ENCODE data around the gene FAM107A. TPM values are rescaled to one million over a fixed set of nuclear protein-coding genes. Genes with fewer than 3 reads are reported as not detected.

The FAM107A gene
- total RNA-seq, 4 donors from 2014 or later, result 62.3 to 137 (median 83.3) TPM

DNA sequence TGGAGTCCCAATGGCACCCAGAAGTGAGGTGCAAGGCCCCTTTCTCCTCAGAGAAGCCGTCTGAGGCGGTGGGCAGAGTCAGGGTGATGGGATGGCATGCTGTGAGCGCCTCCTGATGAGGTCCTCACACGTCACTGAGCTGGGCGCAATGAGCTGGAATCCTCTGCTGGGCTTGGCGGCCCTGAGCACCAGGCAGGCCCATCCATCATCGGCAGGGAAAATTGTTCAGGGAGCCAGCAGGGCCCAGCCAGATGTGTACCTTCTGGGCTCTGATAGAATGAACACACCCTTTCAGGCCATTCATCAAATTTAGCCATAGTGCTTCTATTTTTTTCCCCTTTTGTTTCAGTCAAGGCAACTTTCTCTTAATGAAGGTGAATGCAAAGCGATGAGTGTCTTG is 45.7 kb upstream of the FAM107A start:
- H3K27me3 ChIP-seq, result no peaks in the 10 kb centered on the region
- H3K36me3 ChIP-seq, result no peaks in the 10 kb centered on the region
- intact Hi-C loops (cut with DNase I), result no loop called here
- no peak overlapping the region for H3K27ac ChIP-seq
- H3K9me3 ChIP-seq, result no peaks in the 10 kb centered on the region
- no peak overlapping the region for H3K4me3 ChIP-seq (replicated peaks in 1 of 3)
- DNase-seq, result no peak
- TF ChIP-seq, protein P1, sequence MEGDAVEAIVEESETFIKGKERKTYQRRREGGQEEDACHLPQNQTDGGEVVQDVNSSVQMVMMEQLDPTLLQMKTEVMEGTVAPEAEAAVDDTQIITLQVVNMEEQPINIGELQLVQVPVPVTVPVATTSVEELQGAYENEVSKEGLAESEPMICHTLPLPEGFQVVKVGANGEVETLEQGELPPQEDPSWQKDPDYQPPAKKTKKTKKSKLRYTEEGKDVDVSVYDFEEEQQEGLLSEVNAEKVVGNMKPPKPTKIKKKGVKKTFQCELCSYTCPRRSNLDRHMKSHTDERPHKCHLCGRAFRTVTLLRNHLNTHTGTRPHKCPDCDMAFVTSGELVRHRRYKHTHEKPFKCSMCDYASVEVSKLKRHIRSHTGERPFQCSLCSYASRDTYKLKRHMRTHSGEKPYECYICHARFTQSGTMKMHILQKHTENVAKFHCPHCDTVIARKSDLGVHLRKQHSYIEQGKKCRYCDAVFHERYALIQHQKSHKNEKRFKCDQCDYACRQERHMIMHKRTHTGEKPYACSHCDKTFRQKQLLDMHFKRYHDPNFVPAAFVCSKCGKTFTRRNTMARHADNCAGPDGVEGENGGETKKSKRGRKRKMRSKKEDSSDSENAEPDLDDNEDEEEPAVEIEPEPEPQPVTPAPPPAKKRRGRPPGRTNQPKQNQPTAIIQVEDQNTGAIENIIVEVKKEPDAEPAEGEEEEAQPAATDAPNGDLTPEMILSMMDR (IDR thresholded peaks at IDR 0.05), result no peak
- no peak for TF ChIP-seq POLR2A (IDR thresholded peaks at IDR 0.05)
- WGBS, 2 donors, result 96 to 100% methylated on average over 1 to 8 of the region's 8 CpGs
- peaks cover 12% of the 10 kb centered on the region in 2 donors for H3K4me1 ChIP-seq

- intact Hi-C loops (cut with DNase I), result no loop called here
- DNase-seq, result no peak
- H3K27me3 ChIP-seq, result no peaks in the 10 kb centered on the region
- TF ChIP-seq, protein P1 (IDR thresholded peaks at IDR 0.05), result no peak
- TF ChIP-seq POLR2A (IDR thresholded peaks at IDR 0.05), result no peak
- no peak overlapping the region for H3K4me3 ChIP-seq (replicated peaks in 1 of 3)
- peaks cover 7 to 9% of the 10 kb centered on the region in 2 donors for H3K4me1 ChIP-seq
- 77 to 94% methylated on average over 4 of the region's 4 CpGs for WGBS, 2 donors
- H3K9me3 ChIP-seq, result no peaks in the 10 kb centered on the region
- H3K36me3 ChIP-seq, result no peaks in the 10 kb centered on the region
- no peak overlapping the region for H3K27ac ChIP-seq
Observed at GRCh38 chr3:58622436-58622835, 45.2 kb upstream of the FAM107A start.

DNA sequence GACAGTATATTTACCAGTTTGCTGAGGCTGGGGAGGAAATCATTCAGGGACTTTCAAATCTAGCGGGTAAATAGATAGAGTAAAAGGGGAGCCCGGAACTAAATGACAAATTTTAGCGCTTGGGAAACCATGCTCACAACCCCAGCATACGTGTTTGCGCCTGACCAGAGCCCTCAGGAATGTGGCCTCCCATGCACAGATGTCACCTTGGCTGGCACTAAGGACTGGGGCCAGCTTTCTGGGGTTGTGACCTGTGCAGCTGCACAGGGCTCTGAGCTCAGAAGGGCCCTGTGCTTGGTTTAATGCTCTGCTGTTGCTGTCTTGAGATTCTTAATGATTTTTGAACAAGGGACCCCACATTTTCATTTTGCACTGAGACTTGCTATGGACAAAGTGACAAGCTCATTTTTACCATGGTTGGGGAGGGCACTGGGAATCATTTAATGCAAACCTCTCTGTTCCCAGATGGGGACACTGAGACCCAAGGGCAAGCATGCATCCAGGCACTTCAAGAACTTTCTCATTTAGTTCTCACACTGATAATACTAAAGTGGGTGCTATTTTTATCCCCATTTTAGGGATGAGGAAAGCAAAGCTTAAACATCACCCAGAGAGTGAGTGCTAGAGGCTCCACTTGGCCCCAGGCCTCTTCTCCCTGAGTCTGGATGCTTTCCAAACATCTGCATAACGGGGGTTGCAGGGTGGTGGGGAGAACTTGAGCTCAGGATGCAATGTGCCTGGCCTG is 44.1 kb upstream of the FAM107A start:
- 78 to 80% methylated on average over 6 of the region's 6 CpGs for WGBS, 2 donors
- H3K4me1 ChIP-seq, result peaks cover 0 to 6% of the 10 kb centered on the region in 2 donors
- intact Hi-C loops (cut with DNase I), result no loop called here

DNA sequence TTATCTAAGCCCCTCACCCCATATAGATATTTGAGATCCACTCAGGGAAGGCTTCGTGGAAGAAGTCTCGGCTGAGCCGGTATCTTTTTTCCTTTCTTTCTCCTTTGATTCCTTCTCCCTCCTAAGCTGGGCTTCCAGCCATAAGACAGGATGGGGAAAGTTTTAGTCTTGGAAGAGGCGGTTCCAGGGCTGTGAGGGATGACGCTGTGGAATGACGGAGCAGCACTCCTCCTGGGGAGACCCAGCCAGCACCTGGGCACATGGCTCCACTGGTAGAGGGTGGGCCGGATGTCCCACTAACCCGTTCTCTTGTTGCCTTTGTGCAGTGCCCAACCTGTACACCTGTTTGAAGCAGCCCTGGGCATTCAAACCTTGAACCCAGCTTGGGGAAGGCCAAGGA is 43.2 kb upstream of the FAM107A start:
- H3K9me3 ChIP-seq, result no peaks in the 10 kb centered on the region
- no peak overlapping the region for H3K4me3 ChIP-seq (replicated peaks in 1 of 3)
- H3K4me1 ChIP-seq, result peaks cover 0 to 6% of the 10 kb centered on the region in 2 donors
- TF ChIP-seq, protein P1 (IDR thresholded peaks at IDR 0.05), result no peak
- TF ChIP-seq POLR2A (IDR thresholded peaks at IDR 0.05), result no peak
- no peak for DNase-seq
- H3K27ac ChIP-seq, result no peak overlapping the region
- no peaks in the 10 kb centered on the region for H3K36me3 ChIP-seq
- intact Hi-C loops (cut with DNase I), result no loop called here
- 92 to 94% methylated on average over 8 of the region's 8 CpGs for WGBS, 2 donors
- no peaks in the 10 kb centered on the region for H3K27me3 ChIP-seq

More for the DNA sequence above, 44.1 kb upstream of the FAM107A start:
- Histone ChIP-seq H3K36me3 (no peaks in the 10 kb centered on the region), H3K27me3 (no peaks in the 10 kb centered on the region), H3K4me3 (replicated peaks in 1 of 3) (no peak overlapping the region), H3K9me3 (no peaks in the 10 kb centered on the region), H3K27ac (no peak overlapping the region)
- no peak for TF ChIP-seq POLR2A (IDR thresholded peaks at IDR 0.05)
- TF ChIP-seq, protein P1 (IDR thresholded peaks at IDR 0.05), result no peak
- DNase-seq, result no peak

GRCh38 chr3:58617338-58617761 is 40.2 kb upstream of the FAM107A start:
- 30 to 54% methylated on average over 6 to 8 of the region's 8 CpGs for WGBS, 2 donors
- peaks cover 0 to 6% of the 10 kb centered on the region in 2 donors for H3K4me1 ChIP-seq
- intact Hi-C loops (cut with DNase I), result no loop called here

More at GRCh38 chr3:58617338-58617761, 40.2 kb upstream of the FAM107A start:
- DNase-seq, result peak; percentile 49 to 58
- Histone ChIP-seq H3K36me3 (no peaks in the 10 kb centered on the region), H3K4me3 (replicated peaks in 1 of 3) (no peak overlapping the region), H3K27ac (peak overlapping the region; percentile 1 to 53 (median 46)), H3K9me3 (no peaks in the 10 kb centered on the region), H3K27me3 (no peaks in the 10 kb centered on the region)
- TF ChIP-seq, protein P1 (IDR thresholded peaks at IDR 0.05), result no peak
- TF ChIP-seq POLR2A (IDR thresholded peaks at IDR 0.05), result no peak

All from thyroid gland (tissue), 4 donors.